HT-29 (cell line): ENCODE results near the gene STX7. TPM values are rescaled to one million over a fixed set of nuclear protein-coding genes. Genes with fewer than 3 reads are reported as not detected.
"Not testable (repeated sequence)": the region's sequence is repeated elsewhere in the genome, so short reads cannot be mapped to it uniquely, and the experiment has no call there.

Experiments
- DNase-seq: peaks from one replicate; pipeline ENCODE4 v3.0.0-alpha.2; 2015; ENCODE audit warnings: low spot score
- total RNA-seq: library from RNA; depleted of rRNA; stranded (reverse); fragments of >200 nt; shearing (Covaris generic); gene quantifications from 2 replicates; pipeline ENCODE4 v1.2.3, GENCODE V29; 2014; rRNA removed

The STX7 gene, protein sequence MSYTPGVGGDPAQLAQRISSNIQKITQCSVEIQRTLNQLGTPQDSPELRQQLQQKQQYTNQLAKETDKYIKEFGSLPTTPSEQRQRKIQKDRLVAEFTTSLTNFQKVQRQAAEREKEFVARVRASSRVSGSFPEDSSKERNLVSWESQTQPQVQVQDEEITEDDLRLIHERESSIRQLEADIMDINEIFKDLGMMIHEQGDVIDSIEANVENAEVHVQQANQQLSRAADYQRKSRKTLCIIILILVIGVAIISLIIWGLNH
- 16.1 and 20.9 TPM in 2 replicates for total RNA-seq

DNA sequence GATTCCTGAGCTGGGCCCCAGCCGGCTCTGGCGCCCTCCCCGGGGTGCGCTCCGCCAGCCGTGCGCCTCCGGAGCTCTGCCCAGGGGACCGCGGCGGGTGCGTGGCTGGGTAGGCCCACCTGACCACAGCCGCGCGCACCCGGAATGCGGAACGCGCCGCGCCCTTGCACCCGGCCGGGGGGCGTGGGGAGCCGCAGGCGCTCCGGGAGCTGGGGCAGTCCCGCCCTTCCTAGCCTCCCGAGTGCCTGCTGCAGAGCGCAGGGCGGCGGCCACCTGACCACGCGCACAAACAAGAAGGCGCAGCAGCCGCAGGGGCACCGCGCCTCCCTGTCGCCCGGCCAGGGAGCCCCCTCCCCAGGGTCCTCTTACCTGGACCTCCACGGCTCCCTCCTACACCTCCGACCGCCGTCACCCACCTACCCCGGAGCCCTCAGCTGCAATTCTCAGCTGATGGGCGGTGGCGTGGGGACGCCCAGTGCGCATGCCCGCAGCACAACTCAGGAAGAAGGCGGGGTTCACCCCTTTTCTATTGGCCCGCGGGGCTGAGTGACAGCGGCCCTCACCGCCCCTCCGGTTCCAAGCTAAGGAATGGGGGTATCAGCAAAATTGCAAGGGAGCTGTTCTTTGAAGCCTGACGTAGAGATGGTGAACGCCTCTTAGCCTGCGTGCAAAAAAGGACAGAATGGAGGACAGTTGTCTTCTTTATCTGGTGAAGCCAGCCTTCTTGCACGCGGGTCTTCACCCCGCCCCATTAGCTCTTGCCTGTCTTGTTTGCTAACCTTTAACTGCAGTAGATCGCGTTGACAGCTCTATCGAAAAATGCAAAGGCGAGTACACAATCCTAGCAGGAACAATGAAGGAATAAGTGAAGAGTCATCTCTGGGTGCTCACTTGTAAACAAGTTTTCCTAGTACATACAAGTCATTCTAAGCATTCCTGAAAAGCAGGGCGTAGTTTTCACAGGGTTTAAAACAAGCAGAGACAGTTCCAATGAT is at the start of gene STX7:
Gene STX7, minus strand, starts transcription at position 479 of the 995 bp plus-strand sequence. CDS start 9,586 bp downstream, outside the sequence.
- peak; percentile 95 for DNase-seq

DNA sequence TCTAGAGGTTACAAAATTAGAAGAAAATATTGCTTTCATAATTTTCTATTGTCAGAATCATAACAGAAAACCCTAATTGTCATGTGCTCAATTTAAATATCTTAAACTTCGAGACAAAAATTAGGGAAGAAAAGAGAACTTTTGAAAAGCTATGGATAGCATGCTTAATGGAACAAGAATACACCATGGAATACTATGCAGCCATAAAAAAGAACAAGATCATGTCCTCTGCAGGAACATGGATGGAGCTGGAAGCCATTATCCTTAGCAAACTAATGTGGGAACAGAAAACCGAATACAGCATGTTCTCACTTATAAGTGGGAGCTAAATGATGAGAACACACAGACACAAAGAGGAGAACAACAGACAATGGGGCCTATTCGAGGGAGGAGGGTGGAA is 47.2 kb upstream of the STX7 start:
- DNase-seq: not testable (repeated sequence)

DNA sequence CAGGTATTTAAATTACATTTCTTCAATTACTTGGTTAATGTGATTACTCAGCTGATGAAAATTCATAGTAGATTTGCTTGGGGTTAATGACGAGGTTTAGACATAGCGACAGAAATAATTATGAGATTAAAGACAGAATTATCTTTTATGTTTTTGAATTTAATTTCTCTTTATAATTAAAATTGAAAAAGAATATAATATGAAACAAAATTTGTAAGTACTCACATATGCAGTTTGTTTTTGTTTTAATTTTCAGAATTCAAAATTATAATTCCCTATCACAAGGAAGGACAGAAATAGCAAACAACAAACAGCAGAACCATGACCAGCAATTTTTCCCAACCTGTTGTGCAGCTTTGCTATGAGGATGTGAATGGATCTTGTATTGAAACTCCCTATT is 39.5 kb upstream of the STX7 start, which contains the start of gene TAAR8:
Gene TAAR8, plus strand, starts transcription at position 301 of the 400 bp plus-strand sequence. Its CDS starts 21 bp downstream, at position 322.
- DNase-seq: no peak

DNA sequence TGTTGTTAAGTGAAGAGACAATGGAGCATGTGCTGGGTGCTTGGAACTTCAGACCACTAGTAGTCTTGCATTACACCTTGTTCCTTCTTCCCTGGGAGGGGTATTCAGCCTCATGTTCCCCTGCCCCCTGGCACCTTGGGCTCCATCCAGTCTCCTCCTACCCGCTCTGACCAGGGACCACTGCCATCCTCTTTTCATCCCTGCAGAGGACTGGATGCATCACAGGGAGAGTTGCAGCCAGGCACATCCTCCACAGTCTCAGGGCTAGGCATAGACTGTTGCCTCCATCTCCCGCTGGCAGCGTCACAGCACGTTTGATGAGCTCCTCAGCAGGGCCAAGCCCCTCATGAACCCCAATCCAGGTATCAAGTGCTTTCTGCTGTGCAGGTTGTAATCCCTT is 38.3 kb upstream of the STX7 start:
- DNase-seq: no peak

DNA sequence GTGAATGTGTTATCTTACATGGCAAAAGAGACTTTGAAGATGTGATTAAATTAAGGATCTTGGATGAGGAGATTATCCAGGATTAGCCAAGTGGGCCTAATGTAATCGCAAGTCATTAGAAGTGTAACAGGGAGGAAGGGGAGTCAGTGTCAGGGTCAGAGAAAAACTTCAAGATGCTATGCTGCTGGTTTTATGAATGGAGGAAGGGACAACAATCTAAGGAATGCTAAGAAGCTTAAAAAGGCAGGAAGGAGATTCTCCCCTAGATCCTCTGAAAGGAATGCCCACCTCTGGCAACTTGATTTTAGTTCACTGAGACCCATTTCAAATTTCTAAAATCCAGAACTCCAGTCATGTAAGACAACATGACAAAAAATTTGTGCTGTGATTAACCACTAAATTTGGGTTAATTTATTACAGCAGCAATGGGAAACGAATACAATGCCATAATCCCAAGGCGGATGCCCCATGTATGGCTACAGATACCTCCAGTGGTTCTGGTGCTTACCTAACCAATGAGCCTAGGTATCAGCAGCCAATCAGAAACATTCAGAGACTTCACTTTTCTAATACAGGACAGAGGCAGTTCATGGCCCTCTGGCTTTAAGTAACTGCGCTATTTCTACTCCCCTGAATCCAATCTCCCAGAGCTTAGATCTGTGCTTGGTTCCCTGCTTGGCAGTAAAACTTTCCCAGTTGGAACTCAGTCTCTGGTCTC is 36.0 kb upstream of the STX7 start:
- DNase-seq: no peak

DNA sequence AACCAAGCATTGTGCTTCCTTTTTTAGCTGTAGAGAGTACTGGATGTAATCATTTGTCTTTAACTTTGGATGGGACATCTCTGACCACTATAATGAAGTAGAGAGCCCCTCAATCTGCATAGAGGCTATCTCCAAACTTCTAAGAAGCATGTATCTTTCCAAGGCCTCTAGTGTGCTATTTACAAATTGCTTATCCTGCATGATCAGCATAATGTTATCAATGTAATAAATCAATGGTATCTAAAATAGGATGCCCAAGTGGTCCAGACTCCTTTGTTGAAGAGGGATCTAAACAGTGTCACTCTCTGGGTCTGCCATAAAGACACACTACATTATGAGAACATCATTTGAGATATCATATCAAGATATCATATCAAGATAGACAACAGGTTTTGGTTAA is 31.9 kb upstream of the STX7 start:
- no peak for DNase-seq

DNA sequence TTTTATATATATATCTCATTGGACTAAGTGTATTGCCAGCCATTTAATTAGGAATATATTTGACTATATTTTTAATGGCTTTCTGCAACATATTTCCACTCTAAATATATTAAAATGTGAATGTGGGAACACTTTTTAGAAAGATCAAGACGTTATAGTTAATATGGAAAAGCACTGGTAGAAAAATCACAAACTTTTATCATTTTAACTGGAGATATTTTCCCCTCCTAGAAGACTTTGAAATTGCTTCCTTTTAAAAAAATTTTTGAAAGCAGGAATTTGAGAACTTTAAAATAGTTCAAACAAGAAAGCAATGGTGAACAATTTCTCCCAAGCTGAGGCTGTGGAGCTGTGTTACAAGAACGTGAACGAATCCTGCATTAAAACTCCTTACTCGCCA is 25.1 kb upstream of the STX7 start, which contains the start of gene TAAR9:
Gene TAAR9, plus strand, starts transcription at position 301 of the 400 bp plus-strand sequence. Its CDS starts 13 bp downstream, at position 314.
- no peak for DNase-seq

DNA sequence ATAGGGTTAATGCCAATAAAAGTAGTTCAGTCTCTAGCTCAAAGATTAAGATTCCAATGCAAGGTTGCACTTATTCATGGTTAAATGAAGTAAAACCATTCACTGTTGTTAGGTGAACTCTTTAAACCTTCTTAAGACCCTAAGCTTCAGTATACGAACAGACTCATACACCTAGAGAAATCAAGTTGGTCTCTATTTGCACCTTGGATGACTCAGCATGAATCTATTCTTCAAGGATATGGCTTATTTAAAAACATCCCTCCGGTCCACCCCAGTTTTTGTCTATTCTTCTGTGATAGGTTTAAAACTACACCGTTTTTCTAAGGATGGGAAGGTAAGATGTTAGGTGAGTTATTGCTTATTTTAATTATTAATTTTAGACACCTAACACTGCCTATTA is 24.2 kb upstream of the STX7 start:
- no peak for DNase-seq

DNA sequence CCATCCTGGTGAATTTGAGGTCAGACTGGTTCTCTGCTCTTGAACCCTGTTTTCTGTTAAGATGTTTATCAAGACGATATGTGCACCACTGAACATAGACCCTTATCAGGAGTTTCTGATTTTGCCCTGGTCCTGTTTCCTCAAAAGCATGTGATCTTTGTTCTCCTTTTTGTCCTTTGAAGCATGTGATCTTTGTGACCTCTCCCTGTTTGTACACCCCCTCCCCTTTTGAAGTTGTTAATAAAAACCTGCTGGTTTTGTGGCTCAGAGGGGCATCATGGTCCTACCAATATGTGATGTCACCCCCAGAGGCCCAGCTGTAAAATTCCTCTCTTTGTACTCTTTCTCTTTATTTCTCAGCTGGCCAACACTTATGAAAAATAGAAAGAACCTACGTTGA is 21.6 kb upstream of the STX7 start:
- DNase-seq: not testable (repeated sequence)

DNA sequence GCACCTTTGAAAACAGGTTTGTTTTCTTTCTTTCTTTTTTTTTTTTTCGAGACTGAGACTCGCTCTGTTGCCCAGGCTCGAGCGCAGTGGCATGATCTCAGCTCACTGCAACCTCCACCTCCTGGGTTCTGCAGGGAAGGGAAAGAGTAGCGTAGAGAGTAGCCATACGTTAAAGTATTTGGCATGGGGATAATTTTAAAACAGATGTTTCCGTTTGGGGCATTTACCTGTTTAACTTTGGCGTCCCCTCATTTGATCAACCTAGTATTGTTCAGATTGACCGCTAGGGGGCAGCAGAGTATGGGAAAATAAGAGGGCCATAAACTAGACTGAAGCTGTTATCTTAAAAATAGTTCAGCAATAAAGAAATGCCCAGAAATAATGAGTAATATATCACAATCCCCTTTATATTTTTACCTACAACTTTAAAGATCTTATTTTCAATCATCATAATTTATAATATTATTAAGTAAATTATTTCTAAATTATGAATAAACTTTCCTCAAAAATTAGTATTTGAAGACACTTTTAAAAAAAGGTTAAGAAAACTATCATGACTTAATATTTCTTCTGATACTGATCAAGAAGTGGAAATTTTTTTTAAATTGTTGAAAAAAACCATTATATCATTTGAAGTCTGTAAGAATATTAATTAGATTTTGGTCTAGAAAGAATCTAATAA is 17.5 kb upstream of the STX7 start:
- peak; percentile 90 for DNase-seq

DNA sequence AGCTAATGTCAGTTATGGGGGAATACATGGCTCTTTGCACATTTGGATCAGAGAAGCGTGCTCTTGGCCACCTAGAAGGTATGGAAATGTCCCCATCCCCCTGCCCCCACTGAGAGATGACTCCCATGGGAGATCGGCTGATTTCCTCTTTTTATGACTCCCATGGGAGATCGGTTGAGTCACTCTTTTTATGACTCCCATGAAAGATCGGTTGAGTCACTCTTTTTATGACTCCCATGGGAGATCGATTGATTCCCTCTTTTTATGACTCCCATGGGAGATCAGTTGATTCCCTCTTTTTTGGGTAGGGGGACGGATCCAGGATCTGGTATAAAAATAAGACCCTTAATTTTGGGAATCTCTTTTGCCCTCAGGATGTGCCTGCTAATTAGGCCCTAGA is 14.9 kb upstream of the STX7 start:
- peak; percentile 69 for DNase-seq

DNA sequence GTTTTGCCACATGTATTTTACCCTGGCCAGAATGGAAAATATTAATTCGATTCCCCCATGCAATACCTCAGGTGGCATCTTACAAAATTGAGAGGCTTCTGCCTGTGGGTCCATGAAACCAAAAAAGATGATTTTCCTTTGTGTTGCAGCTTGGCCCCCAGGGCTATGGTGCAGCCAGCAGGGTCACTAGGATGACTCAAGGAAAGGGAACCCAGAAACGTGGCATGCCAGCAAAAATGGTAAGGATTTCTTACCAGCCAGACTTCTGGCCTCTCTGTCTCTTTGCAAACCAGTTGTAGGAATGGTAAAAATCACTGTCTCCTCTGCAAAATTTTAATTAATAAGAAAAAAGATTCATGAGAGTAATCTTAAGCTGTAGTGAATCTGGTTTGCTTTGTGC is 13.5 kb upstream of the STX7 start:
- no peak for DNase-seq

DNA sequence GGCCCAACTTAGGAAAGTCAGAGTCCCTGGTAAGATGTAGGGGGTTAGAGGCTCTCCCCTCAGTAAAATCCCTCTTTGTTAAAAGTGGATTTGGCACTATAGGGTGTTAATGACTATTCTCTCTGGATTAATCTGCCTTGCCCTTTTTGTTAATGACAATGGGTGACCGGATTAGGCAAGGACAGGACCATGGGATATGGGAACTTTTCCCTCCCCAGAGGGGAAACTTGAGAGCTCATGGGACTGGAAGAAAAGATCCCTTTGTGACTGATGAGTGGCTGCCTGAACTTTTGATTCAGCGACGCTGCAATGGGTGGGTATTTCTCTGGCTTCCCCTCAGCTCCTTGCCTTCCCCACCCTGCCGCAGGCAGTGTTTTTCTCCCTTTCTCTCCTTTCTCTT is 12.9 kb upstream of the STX7 start:
- DNase-seq: no peak

DNA sequence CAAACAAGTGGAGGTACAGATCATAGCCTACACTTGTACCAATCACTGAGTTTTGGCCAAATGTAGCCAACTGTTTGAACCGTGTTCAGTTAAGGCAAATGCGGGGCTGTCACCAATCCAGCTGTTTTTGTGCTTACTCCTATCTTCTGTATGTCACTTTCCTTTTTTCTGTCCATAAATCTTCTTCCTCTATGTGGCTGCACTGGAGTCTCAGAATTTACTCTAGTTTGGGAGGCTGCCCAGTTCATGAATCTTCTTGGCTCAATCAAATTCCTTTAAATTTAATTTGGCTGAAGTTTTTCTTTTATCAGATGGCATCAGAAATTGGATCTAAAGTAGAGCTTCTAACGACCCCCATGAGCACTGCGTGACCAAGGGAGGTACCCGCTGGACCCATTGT is 11.7 kb upstream of the STX7 start:
- no peak for DNase-seq

DNA sequence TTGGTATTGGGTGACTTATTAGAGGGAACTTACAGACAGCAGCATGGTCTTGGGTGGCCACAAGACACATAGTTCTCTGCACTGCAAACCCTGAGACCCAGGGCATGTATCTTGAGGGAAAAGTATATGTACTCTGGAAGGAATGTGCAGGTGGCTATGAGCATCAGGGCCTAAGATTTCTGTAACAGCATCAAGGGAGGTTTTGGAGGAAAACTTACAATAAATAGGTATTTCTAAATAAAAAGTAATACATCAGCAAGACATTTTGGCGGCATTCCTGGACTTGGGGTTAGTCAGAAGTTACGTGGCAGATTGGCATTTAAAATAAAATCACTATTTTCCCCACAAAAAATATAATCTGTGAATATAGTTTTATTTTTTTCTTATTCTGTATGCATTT is 8.0 kb upstream of the STX7 start:
- no peak for DNase-seq

DNA sequence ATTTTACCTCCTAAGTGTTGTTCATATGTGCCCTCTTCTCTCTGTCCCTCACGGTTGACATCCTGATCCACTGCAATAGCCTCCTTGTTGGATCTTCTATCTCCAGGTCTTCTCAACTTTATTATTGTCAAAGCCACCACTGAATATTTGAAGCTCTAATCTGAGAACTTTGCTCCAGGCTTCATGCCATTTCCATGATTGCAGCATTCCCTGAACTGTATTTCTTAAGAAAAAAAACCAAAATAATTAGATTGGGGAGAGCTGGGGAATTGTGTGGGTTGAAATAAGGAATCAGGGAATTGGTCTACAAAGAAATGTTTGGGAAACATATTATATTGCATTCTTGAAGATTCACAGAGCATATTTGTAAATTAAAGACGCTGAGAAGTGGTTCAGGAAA is 2.5 kb upstream of the STX7 start:
- DNase-seq: no peak

DNA sequence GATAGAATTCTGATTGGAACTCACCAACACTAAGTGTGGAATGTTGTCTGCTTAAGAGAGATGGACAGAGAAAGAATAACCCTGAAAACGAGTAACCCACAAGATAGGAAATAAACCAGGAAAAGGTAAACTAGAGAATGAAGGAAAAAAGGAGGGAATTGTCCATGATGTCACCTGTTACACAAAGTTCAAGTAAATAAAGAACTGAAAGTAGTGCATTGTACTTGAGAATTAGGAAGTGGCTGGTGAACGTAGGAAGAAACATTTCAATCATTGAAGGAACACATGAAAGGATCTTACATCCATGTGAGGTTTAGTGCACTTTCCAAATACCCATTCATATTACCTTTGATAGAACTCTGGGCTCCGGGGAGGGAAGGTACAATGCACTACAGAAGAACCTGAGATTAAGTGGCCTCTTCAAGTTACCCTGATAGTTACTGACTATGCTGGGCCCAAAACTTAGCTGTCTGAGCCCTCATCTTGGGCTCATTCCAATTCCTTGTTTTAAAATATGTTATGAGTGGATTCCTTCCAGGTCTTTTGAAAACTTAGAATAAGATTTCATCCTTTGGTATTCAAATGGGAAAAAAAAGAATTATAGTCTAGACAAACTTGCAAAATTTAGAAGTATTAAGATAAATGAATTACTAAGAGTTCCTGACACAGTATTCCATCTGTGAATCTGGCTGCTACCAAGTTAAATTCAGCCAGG is 1.1 kb upstream of the STX7 start:
- DNase-seq: peak; percentile 20

DNA sequence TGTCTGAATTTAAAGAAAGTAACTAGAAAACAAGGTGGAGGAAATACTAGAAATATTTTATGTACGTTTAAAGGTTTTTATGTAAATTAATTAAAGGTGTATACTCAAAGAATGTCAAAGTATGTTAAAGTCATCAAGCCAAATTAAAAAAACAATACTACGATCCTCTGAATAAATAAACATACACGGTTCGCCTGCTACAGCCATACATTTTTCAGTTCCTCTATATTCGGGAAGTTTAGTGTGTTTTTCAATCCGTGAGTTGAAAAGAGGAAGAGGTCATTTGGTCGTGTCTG is 626 bp downstream of the STX7 start:
- no peak for DNase-seq

DNA sequence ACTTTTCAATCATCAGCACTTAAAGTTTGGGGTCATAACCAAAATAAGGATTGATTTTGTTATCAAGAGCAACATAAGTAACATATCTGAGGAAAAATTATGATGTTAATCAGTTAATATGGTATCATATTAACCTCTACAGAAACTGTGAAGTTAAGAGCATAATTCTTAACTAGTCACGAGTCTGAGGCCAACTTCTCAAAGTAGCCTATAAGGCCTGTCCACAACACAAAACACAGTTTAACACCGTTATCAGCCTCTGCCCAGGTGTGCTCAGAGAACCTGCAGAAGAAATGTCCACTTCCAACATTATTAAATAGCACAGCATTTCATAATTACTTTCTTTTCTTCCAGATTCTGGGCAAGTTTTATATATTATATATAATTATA is 1.1 kb downstream of the STX7 start:
- no peak for DNase-seq

DNA sequence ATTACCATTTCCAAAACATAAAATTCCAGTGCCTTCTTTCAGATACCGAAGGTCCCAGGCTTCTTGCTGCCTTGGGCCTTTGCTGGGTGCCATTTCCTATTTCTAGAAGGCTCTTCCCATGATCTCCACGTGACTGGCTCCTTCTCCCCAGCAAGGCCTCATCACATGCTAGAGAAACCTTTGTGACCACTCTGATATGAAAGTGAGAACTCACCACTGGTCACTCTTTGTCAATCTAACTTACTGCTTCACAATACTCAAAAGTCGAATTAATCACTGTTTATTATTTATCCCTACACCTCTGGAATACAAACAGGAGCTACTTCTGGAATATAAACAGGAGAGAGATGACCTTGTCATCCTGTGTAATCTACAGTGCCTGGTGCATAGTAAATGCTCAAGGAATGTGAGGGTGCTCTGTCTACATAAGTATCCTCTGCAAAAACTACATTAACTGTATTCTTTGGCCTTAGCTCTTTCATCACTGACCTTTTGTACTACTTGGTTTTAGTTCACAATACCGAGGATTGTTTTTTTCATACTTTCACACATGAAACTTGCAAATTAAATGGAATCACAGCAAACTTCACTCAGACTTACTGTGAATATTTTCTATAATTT is 1.6 kb downstream of the STX7 start:
- peak; percentile 19 for DNase-seq
